ENCODE results near the gene DGKQ.

- TF ChIP-seq POLR2AphosphoS5 (IDR thresholded peaks at IDR 0.05; ENCODE audit: low read depth) (no peak), CTCF (IDR thresholded peaks at IDR 0.05; ENCODE audit: insufficient read depth, low read length) (no peak), GABPA (IDR thresholded peaks at IDR 0.05; ENCODE audit: low read depth) (no peak), SPI1 (IDR thresholded peaks at IDR 0.05; ENCODE audit: borderline replicate concordance, low read depth) (no peak)
- TF ChIP-seq, protein P1, sequence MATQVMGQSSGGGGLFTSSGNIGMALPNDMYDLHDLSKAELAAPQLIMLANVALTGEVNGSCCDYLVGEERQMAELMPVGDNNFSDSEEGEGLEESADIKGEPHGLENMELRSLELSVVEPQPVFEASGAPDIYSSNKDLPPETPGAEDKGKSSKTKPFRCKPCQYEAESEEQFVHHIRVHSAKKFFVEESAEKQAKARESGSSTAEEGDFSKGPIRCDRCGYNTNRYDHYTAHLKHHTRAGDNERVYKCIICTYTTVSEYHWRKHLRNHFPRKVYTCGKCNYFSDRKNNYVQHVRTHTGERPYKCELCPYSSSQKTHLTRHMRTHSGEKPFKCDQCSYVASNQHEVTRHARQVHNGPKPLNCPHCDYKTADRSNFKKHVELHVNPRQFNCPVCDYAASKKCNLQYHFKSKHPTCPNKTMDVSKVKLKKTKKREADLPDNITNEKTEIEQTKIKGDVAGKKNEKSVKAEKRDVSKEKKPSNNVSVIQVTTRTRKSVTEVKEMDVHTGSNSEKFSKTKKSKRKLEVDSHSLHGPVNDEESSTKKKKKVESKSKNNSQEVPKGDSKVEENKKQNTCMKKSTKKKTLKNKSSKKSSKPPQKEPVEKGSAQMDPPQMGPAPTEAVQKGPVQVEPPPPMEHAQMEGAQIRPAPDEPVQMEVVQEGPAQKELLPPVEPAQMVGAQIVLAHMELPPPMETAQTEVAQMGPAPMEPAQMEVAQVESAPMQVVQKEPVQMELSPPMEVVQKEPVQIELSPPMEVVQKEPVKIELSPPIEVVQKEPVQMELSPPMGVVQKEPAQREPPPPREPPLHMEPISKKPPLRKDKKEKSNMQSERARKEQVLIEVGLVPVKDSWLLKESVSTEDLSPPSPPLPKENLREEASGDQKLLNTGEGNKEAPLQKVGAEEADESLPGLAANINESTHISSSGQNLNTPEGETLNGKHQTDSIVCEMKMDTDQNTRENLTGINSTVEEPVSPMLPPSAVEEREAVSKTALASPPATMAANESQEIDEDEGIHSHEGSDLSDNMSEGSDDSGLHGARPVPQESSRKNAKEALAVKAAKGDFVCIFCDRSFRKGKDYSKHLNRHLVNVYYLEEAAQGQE (IDR thresholded peaks at IDR 0.05; ENCODE audit: insufficient replicate concordance, low read depth): no peak
Observed at GRCh38 chr4:968221-968620, 5.1 kb downstream of the DGKQ start.

Measured in HL-60 (cell line).